Measurements from ENCODE around the gene PCCB. TPM values are rescaled to one million over a fixed set of nuclear protein-coding genes. Genes with fewer than 3 reads are reported as not detected.

PCCB gene
- total and polyA plus RNA-seq, 8 donors = 4.7 to 45.0 (median 21.8) TPM

- intact Hi-C loops (cut with DNase I; ENCODE audit: low total_unique reads) = no loop called here
- H3K27ac ChIP-seq = peak overlapping the region in 1 of 5 donors; percentile 34
- H3K27me3 ChIP-seq = no peaks in the 10 kb centered on the region
- peaks cover 5 to 28% (median 16%) of the 10 kb centered on the region in 4 donors for H3K4me1 ChIP-seq
- peaks cover 0 to 22% (median 14%) of the 10 kb centered on the region in 4 donors for H3K36me3 ChIP-seq
- no peak for TF ChIP-seq POLR2AphosphoS5 (IDR thresholded peaks at IDR 0.05)
- TF ChIP-seq POLR2A (IDR thresholded peaks at IDR 0.05) = no peak
- no peak for TF ChIP-seq CTCF (IDR thresholded peaks at IDR 0.05)
- no peak for TF ChIP-seq EP300 (IDR thresholded peaks at IDR 0.05)
- no peaks in the 10 kb centered on the region for H3K9me3 ChIP-seq
- DNase-seq = peak in 1 of 2 donors; percentile 47
- 81 to 92% (median 87%) methylated on average over 1 of the region's 1 CpG for WGBS, 5 donors
- H3K4me3 ChIP-seq = no peak overlapping the region
These were observed 100.0 kb downstream of the PCCB start for GRCh38 chr3:136350132-136350531.

DNA sequence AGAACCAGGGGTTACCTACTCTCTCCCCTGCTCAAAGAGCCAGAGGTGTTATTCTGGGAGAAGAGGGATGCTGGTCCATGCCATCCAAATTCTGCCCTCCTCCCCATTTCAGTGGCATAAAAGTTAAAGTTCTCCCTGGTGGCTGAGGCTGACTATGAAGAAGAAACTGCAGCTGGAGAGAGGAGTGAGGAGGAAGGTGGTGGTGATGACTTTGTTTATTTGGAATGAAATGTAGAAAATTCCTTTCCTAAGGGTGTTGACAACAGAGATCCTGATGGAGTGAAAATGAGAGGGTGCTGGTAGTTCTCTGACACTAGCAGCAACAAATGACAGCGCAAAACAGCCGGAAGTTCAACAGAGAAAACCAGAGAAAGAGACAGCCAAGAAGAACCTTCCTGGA lies 100.4 kb downstream of the PCCB start:
- DNase-seq = no peak
- peak overlapping the region in 1 of 5 donors; percentile 34 for H3K27ac ChIP-seq
- H3K9me3 ChIP-seq = no peaks in the 10 kb centered on the region
- peaks cover 0 to 22% (median 16%) of the 10 kb centered on the region in 4 donors for H3K36me3 ChIP-seq
- TF ChIP-seq EP300 (IDR thresholded peaks at IDR 0.05) = no peak
- TF ChIP-seq CTCF (IDR thresholded peaks at IDR 0.05) = no peak
- TF ChIP-seq POLR2AphosphoS5 (IDR thresholded peaks at IDR 0.05) = no peak
- no peak for TF ChIP-seq POLR2A (IDR thresholded peaks at IDR 0.05)
- WGBS, 5 donors = 77 to 89% (median 87%) methylated on average over 2 of the region's 2 CpGs
- intact Hi-C loops (cut with DNase I; ENCODE audit: low total_unique reads) = no loop called here
- no peaks in the 10 kb centered on the region for H3K27me3 ChIP-seq
- peaks cover 5 to 28% (median 16%) of the 10 kb centered on the region in 4 donors for H3K4me1 ChIP-seq
- H3K4me3 ChIP-seq = no peak overlapping the region

GRCh38 chr3:136351351-136351750 lies 101.2 kb downstream of the PCCB start:
- H3K9me3 ChIP-seq = peaks cover 0 to 8% (median 0%) of the 10 kb centered on the region in 4 donors
- WGBS, 5 donors = 58 to 88% (median 71%) methylated on average over 1 of the region's 1 CpG
- H3K4me1 ChIP-seq = peaks cover 5 to 28% (median 16%) of the 10 kb centered on the region in 4 donors
- H3K4me3 ChIP-seq = no peak overlapping the region
- intact Hi-C loops (cut with DNase I; ENCODE audit: low total_unique reads) = no loop called here
- TF ChIP-seq EP300 (IDR thresholded peaks at IDR 0.05) (no peak), POLR2AphosphoS5 (IDR thresholded peaks at IDR 0.05) (no peak), CTCF (IDR thresholded peaks at IDR 0.05) (no peak), POLR2A (IDR thresholded peaks at IDR 0.05) (no peak)
- no peak for DNase-seq
- H3K36me3 ChIP-seq = peaks cover 0 to 28% (median 21%) of the 10 kb centered on the region in 4 donors
- no peaks in the 10 kb centered on the region for H3K27me3 ChIP-seq
- no peak overlapping the region for H3K27ac ChIP-seq

DNA sequence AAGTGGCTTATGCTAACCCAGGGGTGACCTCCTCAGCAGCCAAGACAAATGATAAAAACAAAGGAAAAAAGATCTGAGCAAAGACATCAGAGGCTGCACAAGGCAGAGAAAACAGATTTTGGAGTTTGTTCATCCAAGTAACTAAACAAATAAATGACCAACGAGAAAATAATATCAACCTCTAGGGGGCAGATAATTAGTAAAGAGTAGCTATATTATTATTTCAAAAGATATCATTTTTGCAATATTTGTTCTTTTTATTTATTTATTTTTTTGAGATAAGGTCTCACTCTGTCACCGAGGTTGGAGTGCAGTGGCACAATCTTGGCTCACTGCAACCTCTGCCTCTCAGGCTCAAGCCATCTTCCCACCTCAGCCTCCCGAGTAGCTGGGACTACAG lies 101.8 kb downstream of the PCCB start:
- peaks cover 5 to 28% (median 16%) of the 10 kb centered on the region in 4 donors for H3K4me1 ChIP-seq
- DNase-seq = no peak
- 47 to 70% (median 52%) methylated on average over 3 of the region's 3 CpGs for WGBS, 5 donors
- H3K4me3 ChIP-seq = no peak overlapping the region
- TF ChIP-seq CTCF (IDR thresholded peaks at IDR 0.05) (peak in 2 of 7 experiments; percentile 9 to 19), EP300 (IDR thresholded peaks at IDR 0.05) (no peak)
- peaks cover 0 to 10% (median 0%) of the 10 kb centered on the region in 4 donors for H3K9me3 ChIP-seq
- peaks cover 0 to 34% (median 26%) of the 10 kb centered on the region in 4 donors for H3K36me3 ChIP-seq
- H3K27ac ChIP-seq = no peak overlapping the region
- no peaks in the 10 kb centered on the region for H3K27me3 ChIP-seq
- intact Hi-C loops (cut with DNase I; ENCODE audit: low total_unique reads) = no loop called here

All from stomach (tissue), 9 donors.